ENCODE measurements around the gene C1QB. TPM values are rescaled to one million over a fixed set of nuclear protein-coding genes. Genes with fewer than 3 reads are reported as not detected.
"Not testable (repeated sequence)": the region's sequence is repeated elsewhere in the genome, so short reads cannot be mapped to it uniquely, and the experiment has no call there.

The C1QB gene
- total and polyA plus RNA-seq, 2 of the 8 experiments (the other 6 are each of a cell fraction or from before 2014, with no cell fraction given): not detected

- not testable (repeated sequence) for H4K5ac ChIP-seq (ENCODE audit: insufficient read length, low read depth, low read length); H4K8ac ChIP-seq (ENCODE audit: extremely low read depth, insufficient read depth, low read length); H2BK15ac ChIP-seq (ENCODE audit: low read length); H3K36me3 ChIP-seq (ENCODE audit: control insufficient read depth in 2 of 4, insufficient read depth in 4 of 4, low read length in 3 of 4); H2BK5ac ChIP-seq (ENCODE audit: low read depth, low read length); H3K56ac ChIP-seq (replicated peaks; ENCODE audit: insufficient read length, low read depth, low read length); H3K79me1 ChIP-seq (ENCODE audit: low read depth, low read length); H3K27me3 ChIP-seq (replicated peaks in 1 of 4; ENCODE audit: control insufficient read depth in 3 of 4, extremely low read depth in 1 of 4, insufficient read depth in 3 of 4, low read length in 3 of 4); H3K23ac ChIP-seq (ENCODE audit: insufficient read length); H2BK120ac ChIP-seq (replicated peaks; ENCODE audit: low read depth, low read length); H3K14ac ChIP-seq (ENCODE audit: insufficient read length); H3K9me3 ChIP-seq (ENCODE audit: insufficient read depth in 2 of 2, low read depth in 1 of 2, low read length in 1 of 2); H2BK12ac ChIP-seq (ENCODE audit: low read depth, low read length); H3K79me2 ChIP-seq (ENCODE audit: control insufficient read depth in 1 of 2, insufficient read depth in 2 of 2, low read length in 2 of 2); H3K4me3 ChIP-seq (ENCODE audit: extremely low read depth in 1 of 4, insufficient read depth in 2 of 4, low read depth in 3 of 4, low read length in 4 of 4); H3K4ac ChIP-seq (replicated peaks; ENCODE audit: insufficient read length, low read depth, low read length); FAIRE-seq; H2BK20ac ChIP-seq (ENCODE audit: low read length); H3K18ac ChIP-seq (ENCODE audit: extremely low read depth, low read length); H2AFZ ChIP-seq (ENCODE audit: low read length); H3K9ac ChIP-seq (replicated peaks in 1 of 4; ENCODE audit: extremely low read depth in 1 of 4, low read depth in 3 of 4, low read length in 3 of 4); DNase-seq (ENCODE audit: low read depth in 1 of 2, low spot score in 2 of 2); H4K91ac ChIP-seq (replicated peaks; ENCODE audit: insufficient read length, low read length); H2AK5ac ChIP-seq (ENCODE audit: low read depth, low read length); H3K27ac ChIP-seq (ENCODE audit: low read depth, low read length); H3K4me2 ChIP-seq (ENCODE audit: insufficient read depth in 1 of 2, low read depth in 2 of 2, low read length in 2 of 2)
- POLR2A ChIA-PET (ENCODE audit: partially characterized antibody): interaction anchor here (0.8 kb wide), 1 partner anchor 13 kb away, joined by 3 read pairs; no protein-coding TSS in a partner anchor
- peaks cover 0 to 11% of the 10 kb centered on the region in 2 experiments for H4K20me1 ChIP-seq (replicated peaks in 1 of 2; ENCODE audit: control insufficient read depth in 1 of 2, insufficient read depth in 2 of 2, low read length in 2 of 2)
- 95% methylated on average over 15 of the region's 15 CpGs; no CpG with 5 or more reads in 1 of the 2 experiments for WGBS, 2 experiments (ENCODE audit: extremely low coverage in 1 of 2, insufficient coverage in 1 of 2, insufficient read length in 1 of 2, insufficient replicate concordance in 2 of 2, low coverage in 1 of 2, low lambda C conversion rate in 2 of 2, missing lambda C conversion rate in 1 of 2)
- CTCF ChIA-PET (ENCODE audit: partially characterized antibody): interaction anchor here (0.6 to 4.5 kb wide), 16 partner anchors 8 to 519 kb away, joined by 3 to 27 read pairs (median 4); no protein-coding TSS in a partner anchor
- H3K23me2 ChIP-seq (ENCODE audit: low read depth, low read length): peaks cover 12% of the 10 kb centered on the region; the same call in 1 of the 2 replicates
- peaks cover 0 to 15% (median 7%) of the 10 kb centered on the region in 4 experiments; a peak in 4 of 7 replicates for H3K4me1 ChIP-seq (replicated peaks in 1 of 4; ENCODE audit: control insufficient read depth in 3 of 4, insufficient read depth in 4 of 4, low read length in 3 of 4)
Observed at GRCh38 chr1:22676151-22676550, 23.1 kb downstream of the C1QB start.
